GM21447 (cell line): ENCODE results near the gene CTNNA2.
A peak's percentile ranks its signal among the peaks of the same experiment; 100 is the strongest.
"Not testable (repeated sequence)": the region's sequence is repeated elsewhere in the genome, so short reads cannot be mapped to it uniquely, and the experiment has no call there.

Source experiments
- ATAC-seq: cut with Tn5 transposase; IDR thresholded peaks from one replicate; pipeline ENCODE4 v1.9.1; 2021; ENCODE audit not compliant: unreplicated experiment

Gene CTNNA2

DNA sequence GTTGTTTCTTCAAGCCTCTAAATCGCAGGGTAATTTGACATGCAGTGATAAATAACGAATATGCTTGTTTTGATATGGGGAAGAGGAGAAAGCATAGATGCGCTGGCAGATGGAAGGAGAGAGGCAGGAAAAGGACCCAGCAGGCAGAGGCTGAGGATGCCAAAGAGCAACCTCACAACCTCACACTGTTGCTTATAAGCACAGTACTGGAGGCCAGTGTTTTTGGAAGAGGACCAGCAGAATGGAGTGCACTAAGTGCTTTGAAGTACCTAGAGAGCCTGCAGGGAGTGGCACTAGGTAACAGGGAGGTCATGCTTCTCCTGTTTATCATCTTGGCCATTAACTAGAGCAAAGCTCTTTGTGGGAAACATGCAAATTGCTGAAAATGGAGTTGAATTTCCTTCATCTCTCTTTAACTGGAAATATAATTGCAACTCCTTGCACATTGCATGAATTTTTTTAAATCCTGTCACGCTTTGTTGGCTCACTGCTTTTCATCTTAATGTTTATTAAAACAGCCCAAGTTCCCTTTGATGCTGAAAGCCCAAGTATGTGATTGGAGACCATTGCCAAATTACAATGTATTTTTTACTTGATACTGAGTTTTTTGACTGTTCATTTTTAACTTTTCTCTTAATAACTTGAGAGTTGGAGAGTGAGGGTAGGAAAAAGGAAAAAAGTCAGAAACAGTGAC lies 555.3 kb downstream of the CTNNA2 start:
- ATAC-seq: no peak

DNA sequence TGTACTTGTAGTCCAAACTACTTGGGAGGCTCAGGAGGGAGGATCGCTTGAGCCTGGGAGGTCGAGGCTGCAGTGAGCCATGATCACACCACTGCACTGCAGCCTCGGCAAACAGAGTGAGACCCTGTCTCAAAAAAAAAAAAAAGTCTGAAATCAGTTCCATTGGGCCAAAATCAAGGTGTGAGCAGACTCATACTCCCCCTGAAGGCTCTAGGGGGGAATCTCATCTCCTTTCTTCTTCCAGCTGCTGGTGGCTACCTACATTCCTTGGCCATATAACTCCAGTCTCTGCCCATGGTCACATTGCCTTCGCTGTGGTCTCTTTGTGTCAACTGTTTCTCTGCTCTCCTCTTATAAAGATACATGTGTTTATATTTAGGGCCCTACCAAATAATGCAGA lies 557.7 kb downstream of the CTNNA2 start:
- no peak for ATAC-seq

DNA sequence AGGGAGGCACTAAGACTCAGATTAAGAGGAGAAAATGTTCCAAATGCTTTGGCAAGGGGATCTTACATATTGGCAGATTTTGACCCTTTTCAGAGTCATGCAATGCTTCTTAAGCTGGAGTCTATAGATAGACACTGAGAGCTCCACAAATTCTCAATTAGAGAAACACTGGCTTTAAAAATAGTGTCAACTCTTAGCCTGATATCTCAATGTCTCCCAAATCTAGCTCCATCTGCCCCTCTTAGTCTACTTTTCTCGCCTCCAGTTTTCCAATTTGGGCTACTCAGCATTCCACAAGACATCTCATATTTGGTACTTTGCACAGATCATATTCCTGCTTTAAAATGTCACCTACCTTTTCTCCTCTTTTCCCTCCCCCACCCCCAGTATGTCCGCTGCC lies 559.1 kb downstream of the CTNNA2 start:
- ATAC-seq: no peak

DNA sequence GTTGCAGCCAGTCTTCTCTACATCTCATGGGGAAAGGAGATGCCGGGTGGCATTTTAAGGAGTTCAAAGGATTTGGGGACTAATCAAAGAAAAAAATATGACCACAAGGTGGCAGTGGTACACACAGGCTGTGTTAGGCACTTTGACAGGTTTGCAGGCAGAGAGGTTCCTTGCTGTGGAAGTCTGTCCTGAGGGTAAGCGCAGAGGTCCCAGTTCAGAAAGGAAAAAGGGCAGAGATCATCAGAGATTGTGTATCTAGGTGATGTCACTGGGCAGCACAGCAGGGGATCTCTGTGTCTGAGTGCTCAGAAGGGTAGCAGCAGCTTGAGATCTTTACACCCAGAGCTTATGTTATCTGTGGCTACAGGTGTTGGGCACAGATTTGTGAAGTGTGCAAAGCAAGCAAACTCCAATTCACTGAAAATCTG lies 560.3 kb downstream of the CTNNA2 start:
- ATAC-seq: peak; percentile 69

DNA sequence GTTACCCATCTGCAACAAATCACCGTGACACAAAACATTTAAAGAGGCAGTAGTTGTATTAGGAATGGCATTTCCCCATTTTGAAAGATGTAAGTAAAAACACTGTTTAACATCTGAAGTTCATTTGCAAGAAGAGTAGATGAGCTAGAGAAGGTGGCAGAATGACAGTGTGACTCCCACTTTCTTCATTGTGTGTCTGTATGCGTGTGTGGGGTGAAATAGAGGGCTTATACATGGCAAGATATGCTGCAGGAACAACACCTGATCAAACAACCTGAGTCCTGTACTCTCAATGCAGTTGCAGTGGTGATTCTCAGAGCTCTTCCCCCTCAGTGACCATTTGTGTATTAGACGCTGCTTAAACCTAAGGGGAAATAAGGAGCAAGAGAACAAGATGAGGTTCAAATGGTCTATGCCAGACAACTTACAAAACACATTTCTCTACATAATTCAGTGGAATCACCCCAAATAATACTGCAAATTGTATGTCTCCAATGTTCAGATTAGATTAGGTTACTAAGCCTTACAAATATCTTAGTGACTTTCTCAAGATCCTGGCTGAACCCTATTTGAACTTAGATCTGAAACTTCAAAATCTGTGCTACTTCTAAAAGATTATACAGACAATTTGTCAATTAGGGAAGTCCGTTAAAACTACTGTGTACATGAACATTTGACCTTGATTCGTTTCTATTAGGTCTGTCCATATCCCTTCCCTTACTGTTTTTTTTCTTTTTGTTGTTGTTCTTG lies 561.6 kb downstream of the CTNNA2 start:
- ATAC-seq: no peak

DNA sequence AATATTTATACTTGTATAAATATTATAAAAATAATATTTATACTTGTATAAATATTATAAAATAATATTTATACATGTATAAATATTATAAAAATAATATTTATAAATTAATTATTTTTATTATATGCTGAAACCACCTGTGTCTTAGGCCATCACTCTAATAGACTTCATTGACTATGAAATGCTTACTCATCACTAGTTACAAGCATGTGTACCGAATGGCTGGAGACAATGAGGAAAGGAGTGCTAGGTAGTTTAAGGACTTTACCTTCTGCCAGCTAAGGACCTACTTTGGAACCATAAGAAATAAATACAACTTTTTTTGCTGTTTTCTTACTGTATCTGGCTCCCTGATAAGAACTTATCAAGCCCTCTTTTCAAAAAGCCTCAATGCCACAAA lies 562.9 kb downstream of the CTNNA2 start:
- no peak for ATAC-seq

DNA sequence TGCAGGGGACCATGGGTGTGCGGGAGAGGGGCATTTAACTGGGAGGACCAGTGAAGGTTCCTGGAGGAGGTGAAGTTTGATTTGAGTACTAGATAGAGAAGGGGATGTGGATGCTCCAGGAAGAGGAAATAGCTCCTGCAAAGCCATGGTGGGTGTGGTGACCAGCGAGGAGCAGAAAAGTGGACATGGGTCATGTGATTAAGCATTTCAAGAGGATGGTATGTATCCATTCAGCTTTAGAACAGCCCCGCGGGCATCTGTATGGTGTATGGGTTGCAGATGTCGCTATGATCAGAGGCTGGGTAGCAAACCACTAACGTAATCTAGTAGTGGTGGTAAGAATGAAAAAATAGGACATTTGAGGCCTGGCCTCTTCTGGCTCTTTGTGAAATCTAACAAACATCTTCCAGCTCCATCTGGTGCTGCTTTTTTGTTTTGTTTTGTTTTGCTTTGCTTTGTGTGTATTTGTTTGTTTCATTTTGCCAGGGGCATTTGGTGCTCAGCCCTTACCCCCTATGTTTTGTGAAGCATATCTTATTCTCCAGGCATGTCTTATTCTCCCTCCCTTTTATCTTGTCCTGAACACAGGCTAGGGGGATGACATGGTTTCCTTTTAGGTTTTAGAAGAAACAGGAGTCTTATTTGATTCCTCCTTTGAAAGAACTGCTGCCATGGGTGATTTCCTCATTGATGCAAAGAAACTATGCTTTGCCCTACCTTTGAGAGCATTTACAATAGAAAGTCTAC lies 565.6 kb downstream of the CTNNA2 start:
- ATAC-seq: no peak

DNA sequence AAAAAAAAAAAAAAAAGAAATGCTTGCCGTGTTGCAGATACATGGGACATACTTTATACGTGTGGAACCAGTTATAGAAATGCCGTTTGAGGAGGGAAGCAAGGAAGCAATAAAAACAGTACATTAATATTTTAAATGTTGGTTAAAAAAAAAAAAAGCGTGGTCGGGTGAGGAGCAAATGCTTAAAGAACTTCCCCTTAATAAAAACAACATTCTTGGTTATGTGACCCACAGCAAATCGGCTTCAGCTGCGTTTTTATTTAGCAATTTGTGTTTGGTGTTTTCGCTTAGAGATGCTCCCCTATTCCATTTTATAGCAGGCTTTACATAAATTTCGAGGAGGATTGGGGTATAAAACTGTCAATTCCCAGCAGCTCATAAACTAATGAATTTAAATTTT lies 568.1 kb downstream of the CTNNA2 start:
- ATAC-seq: no peak

DNA sequence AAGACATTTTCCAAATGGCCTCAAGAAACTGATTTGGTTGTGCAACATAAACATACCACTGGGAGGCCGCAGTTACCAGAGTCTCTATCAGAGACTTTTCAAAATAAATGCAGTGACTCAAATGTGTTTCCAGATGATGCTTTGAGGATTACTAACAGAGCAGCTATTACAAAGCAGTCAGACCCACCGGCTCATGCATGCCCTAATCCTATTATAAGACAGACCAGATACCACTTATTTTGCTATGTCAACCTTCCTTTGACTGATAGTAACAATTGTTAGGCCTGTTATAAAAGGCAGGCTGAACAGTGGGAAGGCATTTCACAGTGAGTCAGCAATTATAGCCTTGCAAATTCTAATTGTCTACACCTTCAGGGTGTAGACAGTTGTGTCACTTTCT lies 574.0 kb downstream of the CTNNA2 start:
- no peak for ATAC-seq

DNA sequence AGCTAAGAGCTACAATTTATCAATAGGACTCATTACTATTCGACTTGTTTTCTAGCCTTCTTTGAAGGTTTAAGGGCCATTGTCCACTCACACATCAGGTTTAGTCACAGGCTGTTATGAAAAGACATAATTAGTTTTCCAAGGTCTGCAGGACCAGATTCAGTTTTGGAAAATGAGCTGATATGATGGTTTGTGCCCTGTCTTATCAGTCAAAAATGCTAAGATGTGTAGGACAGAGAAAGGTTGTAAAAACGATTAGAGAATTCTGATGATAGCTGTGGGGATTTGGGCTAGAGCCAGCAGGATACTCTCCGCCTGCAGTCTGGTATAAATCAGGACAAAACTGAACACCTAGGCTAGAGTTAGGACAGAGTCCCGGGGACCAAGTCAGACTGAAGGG lies 578.4 kb downstream of the CTNNA2 start:
- ATAC-seq: no peak

DNA sequence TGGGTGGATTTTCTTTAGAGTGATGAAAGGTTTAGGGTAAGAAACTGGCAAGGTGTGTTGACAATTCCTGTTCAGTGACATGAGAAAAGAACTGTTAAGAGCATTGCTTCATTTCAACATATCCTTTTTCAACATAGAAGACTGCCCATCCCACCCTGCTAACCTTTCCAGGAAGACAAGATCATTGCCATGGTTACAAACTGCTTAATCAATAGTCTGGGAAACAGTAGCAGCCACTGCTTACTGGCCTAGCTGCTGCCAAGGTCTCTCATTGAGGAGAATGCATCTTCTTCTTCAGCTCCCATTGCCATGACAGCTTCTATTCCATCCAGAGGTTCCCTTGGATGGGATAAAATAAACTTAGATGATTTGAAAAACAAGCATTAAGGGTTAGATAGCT lies 579.6 kb downstream of the CTNNA2 start:
- no peak for ATAC-seq

DNA sequence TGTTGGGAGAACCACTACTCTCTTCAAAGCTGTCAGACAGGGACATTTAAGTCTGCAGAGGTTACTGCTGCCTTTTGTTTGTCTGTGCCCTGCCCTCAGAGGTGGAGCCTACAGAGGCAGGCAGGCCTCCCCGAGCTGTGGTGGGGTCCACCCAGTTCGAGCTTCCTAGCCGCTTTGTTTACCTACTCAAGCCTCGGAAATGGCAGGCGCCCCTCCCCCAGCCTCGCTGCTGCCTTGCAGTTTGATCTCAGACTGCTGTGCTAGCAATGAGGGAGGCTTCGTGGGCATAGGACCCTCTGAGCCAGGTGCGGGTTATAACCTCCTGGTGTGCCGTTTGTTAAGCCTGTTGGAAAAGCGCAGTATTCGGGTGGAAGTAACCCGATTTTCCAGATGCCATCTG lies 585.7 kb downstream of the CTNNA2 start:
- not testable (repeated sequence) for ATAC-seq

DNA sequence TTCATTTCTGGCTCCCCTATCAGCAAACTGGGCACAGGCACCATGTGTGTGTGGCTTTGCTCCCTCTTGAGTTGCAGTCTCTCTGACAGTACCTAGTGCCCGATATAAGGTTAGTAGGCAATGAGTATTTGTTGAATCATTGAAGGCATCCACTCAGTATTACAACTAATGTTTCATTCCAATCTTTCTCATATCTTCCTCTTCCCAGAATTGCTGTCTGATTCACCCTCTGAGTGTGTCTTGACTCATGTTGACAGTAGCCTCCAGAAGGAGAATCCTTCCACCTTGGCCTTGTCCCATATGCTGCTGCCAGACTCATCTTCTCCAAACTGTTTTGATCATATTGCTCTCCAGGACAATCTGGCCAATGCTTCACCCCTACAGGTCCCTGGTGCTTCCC lies 589.2 kb downstream of the CTNNA2 start:
- no peak for ATAC-seq

DNA sequence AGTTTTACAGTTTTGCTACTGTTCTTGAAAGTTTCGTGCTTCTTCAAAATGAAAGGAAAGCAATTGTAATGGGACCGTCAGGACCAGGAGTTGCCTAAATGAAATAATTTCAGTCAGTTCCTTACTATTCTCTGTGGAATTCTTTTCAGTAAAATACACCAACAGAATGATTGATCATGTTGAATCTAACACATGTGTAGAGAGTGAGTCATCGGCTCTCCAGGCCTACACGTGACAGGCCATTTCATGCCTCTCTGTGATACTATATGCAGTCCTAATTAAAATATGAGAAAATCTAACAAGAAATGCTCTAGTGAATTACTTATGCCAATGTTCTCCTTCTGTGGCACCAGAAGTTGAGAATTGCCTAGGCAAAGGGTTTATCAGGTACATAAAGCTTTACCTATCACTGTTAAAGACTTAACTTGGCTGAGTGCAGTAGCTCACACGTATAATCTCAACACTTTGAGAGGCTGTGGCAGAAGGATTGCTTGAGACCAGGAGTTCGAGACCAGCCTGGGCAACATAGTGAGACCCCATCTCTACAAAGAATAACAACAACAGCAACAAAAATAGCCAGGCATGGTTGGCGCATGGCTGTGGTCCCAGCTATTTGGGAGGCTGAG lies 592.3 kb downstream of the CTNNA2 start:
- ATAC-seq: no peak

DNA sequence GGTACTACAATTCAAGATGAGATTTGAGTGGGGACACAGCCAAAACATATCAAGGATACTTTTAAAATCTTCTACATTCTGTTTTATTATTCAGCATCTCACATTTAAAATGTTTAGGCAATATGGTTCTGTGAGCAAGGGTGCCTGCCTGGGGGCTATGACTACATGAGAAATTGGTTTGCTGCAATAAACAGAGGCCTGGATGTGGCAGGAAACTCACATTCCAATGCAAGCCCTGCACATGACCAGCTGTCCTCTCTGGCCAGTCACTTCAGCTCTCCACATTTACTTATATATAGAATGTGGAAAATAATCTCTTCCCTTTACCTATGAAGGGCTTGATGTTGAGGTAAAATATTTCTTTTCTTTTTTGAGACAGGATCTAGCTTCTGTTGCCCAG lies 598.3 kb downstream of the CTNNA2 start:
- no peak for ATAC-seq

DNA sequence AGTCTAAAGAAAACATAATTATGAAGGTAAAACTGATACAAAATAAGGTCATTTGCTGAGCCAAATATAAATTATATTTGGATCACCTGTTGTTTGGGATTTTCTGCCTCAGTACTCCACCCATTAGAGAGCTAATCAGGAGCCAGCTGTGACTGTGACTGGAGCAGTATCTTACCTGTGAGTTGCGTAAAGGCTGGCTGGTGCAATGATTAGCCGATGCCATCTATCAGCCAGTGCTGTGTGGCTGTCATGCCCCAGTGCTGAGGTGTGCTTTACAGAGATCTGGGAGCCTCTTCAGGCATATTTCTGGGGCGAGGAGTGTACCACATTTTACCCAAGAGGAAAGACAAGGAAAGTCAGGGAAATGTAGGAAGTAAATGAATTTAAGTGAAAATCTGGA lies 599.9 kb downstream of the CTNNA2 start:
- ATAC-seq: no peak

DNA sequence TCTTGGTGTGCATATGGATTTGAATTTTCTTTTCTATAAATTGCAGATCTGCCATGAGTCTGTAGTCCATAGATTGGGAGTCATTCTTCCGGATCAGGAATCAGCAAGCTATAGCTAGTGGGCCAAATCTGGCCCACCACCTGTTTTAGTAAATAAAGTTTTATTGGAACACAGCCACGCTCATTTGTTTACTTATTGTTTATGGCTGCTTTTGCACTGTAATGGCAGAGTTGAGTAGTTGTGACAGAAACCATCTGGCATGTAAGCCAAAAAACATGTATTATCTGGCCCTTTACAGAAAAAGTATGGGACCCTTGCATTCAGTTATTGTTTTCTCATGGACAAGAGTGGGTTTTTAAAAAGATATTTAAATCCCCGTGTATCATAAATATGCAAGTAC lies 600.5 kb downstream of the CTNNA2 start:
- no peak for ATAC-seq

DNA sequence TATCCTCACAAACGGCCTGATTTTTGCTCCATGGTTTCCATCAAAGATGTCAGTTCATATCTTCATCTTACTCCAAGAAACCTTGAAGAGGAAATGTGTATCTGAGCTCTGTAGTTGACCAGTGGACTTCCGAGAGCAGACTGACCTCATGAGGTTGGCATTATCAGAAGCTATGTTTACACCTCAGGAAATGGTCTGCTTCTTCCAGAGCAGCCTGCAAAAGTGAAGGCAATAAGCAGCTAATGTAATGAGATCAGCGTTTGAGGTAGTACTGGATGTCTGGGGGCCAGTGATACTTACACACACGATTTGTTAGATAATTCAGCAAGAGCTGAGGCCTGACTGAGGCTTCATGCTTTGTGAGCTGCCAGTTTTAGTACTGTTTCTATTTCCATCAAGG lies 602.0 kb downstream of the CTNNA2 start:
- no peak for ATAC-seq

DNA sequence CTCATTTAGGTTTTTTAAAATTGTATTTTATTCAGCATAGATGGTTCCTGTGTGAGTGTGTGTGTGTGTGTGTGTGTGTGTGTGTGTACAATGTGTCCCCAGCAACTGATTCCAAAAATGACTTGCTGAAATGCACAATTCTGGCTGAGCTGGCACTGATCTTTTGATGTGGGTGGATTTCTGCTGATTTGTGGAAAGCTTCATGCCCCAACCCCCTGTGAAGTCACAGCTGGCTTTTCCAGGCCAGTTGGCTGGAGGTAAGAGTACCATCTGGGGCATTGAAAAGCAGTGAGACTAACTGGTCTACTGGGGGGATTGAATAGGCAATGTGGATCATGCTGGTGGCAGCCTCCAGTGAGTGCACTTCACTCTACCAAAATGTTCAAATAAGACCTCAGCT lies 604.5 kb downstream of the CTNNA2 start:
- no peak for ATAC-seq

DNA sequence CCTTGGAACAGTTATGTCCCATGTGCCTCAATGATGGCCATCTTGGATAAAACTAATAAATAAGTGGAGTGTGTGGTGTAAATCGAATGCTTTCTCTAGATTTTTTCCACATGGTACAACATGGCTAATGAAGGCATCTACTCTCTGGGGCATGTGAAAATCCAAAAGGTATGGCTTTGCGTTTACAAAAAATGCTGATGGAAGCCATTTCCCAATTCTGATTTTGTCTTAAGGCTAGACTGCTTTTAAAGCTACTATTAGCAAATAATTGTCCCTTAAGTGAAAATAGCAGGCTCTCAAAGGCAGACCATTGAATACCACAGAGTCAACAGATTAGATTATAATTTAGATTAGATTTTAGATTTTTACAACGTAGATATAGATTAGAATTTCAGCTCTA lies 608.0 kb downstream of the CTNNA2 start:
- no peak for ATAC-seq

DNA sequence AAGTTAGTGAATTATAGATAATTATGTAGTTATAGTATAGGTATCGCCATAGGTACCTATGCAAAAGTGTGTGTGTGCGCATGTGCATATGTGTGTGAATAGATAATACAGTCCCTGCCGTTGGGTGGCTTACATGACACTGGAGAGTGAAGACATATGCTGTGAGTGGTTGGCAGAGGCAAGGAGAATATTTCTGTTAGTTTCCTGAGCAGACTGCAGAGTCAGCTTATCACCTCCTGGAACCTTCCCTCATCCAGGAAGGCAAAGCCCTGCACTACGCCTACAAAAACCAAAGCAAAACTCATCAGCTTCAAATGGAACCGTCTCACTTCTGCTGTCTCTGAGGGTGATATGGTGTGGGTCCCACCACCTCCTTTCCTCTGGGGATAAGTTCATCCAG lies 609.8 kb downstream of the CTNNA2 start:
- no peak for ATAC-seq
